Hepatocyte (in vitro differentiated cells): ENCODE data around the gene AP2A2. TPM values are rescaled to one million over a fixed set of nuclear protein-coding genes. Genes with fewer than 3 reads are reported as not detected.
"Not testable (repeated sequence)": the region's sequence is repeated elsewhere in the genome, so short reads cannot be mapped to it uniquely, and the experiment has no call there.

Source experiments
- DNase-seq: peaks from one replicate; pipeline ENCODE4 v3.0.0-alpha.2; 2016; ENCODE audit warnings: low spot score
- H2AFZ ChIP-seq: fragments of 200-600 bp; sonication (generic); 2 replicates; pipeline ENCODE4 v1.6.0; 2016; ENCODE audit warnings: antibody characterized with exemption, mild to moderate bottlenecking
- H3K27ac ChIP-seq: fragments of 200-600 bp; sonication (generic); 2 replicates; pipeline ENCODE4 v1.5.1; 2016; ENCODE audit warnings: mild to moderate bottlenecking
- H3K27me3 ChIP-seq: fragments of 200-600 bp; sonication (generic); 2 replicates; pipeline ENCODE4 v1.6.1; 2016
- H3K36me3 ChIP-seq: fragments of 200-600 bp; sonication (generic); replicated peaks from 2 replicates; pipeline ENCODE4 v1.5.1; 2016; ENCODE audit warnings: low read depth; ENCODE audit not compliant: insufficient read depth
- H3K4me1 ChIP-seq: fragments of 200-600 bp; sonication (generic); 2 replicates; pipeline ENCODE4 v1.5.1; 2016; ENCODE audit warnings: mild to moderate bottlenecking, moderate library complexity; ENCODE audit not compliant: insufficient read depth
- H3K4me2 ChIP-seq: fragments of 200-600 bp; sonication (generic); 2 replicates; pipeline ENCODE4 v1.6.0; 2016
- H3K4me3 ChIP-seq: fragments of 200-600 bp; sonication (generic); 2 replicates; pipeline ENCODE4 v1.5.1; 2016; ENCODE audit warnings: mild to moderate bottlenecking
- H3K79me2 ChIP-seq: fragments of 200-600 bp; sonication (generic); 2 replicates; pipeline ENCODE4 v1.6.0; 2017; ENCODE audit warnings: mild to moderate bottlenecking
- H3K9me2 ChIP-seq: fragments of 200-600 bp; sonication (generic); replicated peaks from 2 replicates; pipeline ENCODE4 v1.6.0; 2017; ENCODE audit warnings: mild to moderate bottlenecking; ENCODE audit not compliant: insufficient read depth
- H3K9me3 ChIP-seq: fragments of 200-600 bp; sonication (generic); 2 replicates; pipeline ENCODE4 v1.5.1; 2016; ENCODE audit warnings: low read depth, mild to moderate bottlenecking
- H4K20me1 ChIP-seq: fragments of 200-600 bp; sonication (generic); 2 replicates; pipeline ENCODE4 v1.6.0; 2016; ENCODE audit warnings: mild to moderate bottlenecking; ENCODE audit not compliant: insufficient read depth, poor library complexity, severe bottlenecking
- EZH2 ChIP-seq: fragments of 200-600 bp; sonication (generic); IDR thresholded peaks from 2 replicates; pipeline ENCODE4 v1.6.1; 2016; ENCODE audit warnings: antibody characterized with exemption, mild to moderate bottlenecking, borderline replicate concordance
- EZH2phosphoT487 ChIP-seq: fragments of 200-600 bp; sonication (generic); IDR thresholded peaks from one replicate; pipeline ENCODE4 v1.6.1; 2018; ENCODE audit warnings: antibody characterized with exemption, mild to moderate bottlenecking, low read depth, moderate library complexity; ENCODE audit not compliant: unreplicated experiment, severe bottlenecking
- WGBS: methylation state at CpG from one replicate; pipeline ENCODE4 v1.1.6; 2016; ENCODE audit warnings: low lambda C conversion rate; ENCODE audit errors: missing lambda C conversion rate; 5-methylcytosine and 5-hydroxymethylcytosine counted together
- polyA plus RNA-seq: library from polyadenylated mRNA; unstranded; fragments of >200 nt; fragmentation: Nextera tagmentation; extraction: Ambion mirVana; gene quantifications from 2 replicates; pipeline ENCODE4 v1.2.1, GENCODE V29; 2016
- total RNA-seq: library from RNA; depleted of rRNA; stranded (reverse); fragments of >200 nt; gene quantifications from 2 replicates; pipeline ENCODE4 v1.2.3, GENCODE V29; 2014
- TF ChIP-seq, protein P1 (sequence below): fragments of 200-600 bp; sonication (generic); IDR thresholded peaks from 2 replicates; pipeline ENCODE4 v1.5.1; 2016; ENCODE audit warnings: antibody characterized with exemption, mild to moderate bottlenecking; ENCODE audit not compliant: poor library complexity

Gene AP2A2
- total and polyA plus RNA-seq, 2 experiments from 2014 or later = 49.7 to 68.0 TPM

DNA sequence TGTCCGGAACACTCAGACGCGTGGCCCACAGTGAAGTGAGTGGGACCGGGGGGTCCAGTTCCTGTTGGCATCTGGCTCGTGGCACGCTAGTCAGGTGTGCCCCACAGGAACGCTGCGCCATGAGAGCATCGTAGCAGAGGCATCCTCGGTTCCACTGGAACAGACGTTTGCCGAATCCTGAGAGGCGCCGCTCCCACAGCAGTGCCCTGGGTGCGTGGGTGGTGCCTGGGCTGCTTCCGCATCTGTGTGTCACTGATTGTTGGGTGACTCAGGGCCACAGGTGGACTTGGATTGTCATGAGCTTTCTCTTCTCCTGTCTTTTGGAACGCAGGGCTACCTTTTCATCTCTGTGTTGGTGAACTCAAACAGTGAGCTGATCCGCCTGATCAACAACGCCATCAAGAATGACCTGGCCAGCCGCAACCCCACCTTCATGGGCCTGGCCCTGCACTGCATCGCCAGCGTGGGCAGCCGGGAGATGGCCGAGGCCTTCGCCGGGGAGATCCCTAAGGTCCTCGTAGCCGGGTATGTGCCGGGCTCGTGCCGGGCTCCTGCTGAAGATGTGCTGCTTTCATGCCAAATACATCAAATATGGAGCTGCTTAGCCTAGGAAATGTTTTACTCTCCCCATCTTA is 46.2 kb downstream of the AP2A2 start:
- H3K36me3 ChIP-seq = no peaks in the 10 kb centered on the region
- H3K27ac ChIP-seq = no peak overlapping the region
- H3K27me3 ChIP-seq = no peaks in the 10 kb centered on the region
- peaks cover 3% of the 10 kb centered on the region for H4K20me1 ChIP-seq
- H3K79me2 ChIP-seq = peaks cover 10% of the 10 kb centered on the region
- 94% methylated on average over 31 of the region's 31 CpGs for WGBS
- H3K4me2 ChIP-seq = no peak overlapping the region
- TF ChIP-seq EZH2 = no peak
- H3K9me3 ChIP-seq = no peaks in the 10 kb centered on the region
- H3K9me2 ChIP-seq = no peaks in the 10 kb centered on the region
- H3K4me1 ChIP-seq = no peaks in the 10 kb centered on the region
- no peak overlapping the region for H3K4me3 ChIP-seq
- no peak overlapping the region for H2AFZ ChIP-seq
- DNase-seq = no peak

DNA sequence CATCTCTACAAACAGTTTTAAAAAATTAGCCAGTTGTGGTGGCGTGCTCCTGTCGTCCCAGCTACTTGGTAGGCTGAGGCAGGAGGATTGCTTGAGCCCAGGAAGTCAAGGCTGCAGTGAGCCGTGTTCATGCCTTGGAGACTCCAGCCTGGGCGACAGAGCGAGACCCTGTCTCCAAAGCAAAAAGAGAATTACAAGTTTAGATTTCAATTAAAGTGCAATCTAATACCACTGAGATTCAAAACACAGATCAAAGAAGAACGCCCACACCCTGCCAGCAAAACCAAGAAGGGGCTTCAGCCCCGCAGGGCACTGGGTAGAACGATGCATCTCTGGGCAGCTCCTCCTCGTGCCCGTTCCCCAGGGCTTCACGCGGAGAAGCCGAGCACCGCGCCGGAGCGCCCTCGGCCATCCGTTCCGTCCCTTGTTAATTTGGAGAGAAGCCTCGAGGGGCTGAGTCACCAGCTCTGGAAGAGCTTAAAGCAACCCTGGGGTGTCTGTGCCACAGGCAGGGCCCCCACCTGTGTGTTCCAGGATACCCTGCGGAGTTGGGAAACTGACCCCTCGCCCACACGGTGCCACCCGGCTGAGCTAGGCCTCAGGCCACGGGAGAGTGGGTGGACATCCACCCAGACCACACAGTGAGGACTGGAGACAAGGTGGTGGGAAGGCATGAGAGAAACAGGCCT is 47.0 kb downstream of the AP2A2 start:
- H3K4me3 ChIP-seq = no peak overlapping the region
- H3K4me1 ChIP-seq = no peaks in the 10 kb centered on the region
- H3K27me3 ChIP-seq = no peaks in the 10 kb centered on the region
- H3K4me2 ChIP-seq = no peak overlapping the region
- H3K9me2 ChIP-seq = no peaks in the 10 kb centered on the region
- peaks cover 3% of the 10 kb centered on the region for H4K20me1 ChIP-seq
- 98% methylated on average over 26 of the region's 26 CpGs for WGBS
- H2AFZ ChIP-seq = no peak overlapping the region
- no peaks in the 10 kb centered on the region for H3K9me3 ChIP-seq
- peaks cover 7% of the 10 kb centered on the region for H3K79me2 ChIP-seq
- H3K36me3 ChIP-seq = no peaks in the 10 kb centered on the region
- TF ChIP-seq EZH2phosphoT487 = no peak
- no peak for TF ChIP-seq EZH2
- TF ChIP-seq, protein P1, sequence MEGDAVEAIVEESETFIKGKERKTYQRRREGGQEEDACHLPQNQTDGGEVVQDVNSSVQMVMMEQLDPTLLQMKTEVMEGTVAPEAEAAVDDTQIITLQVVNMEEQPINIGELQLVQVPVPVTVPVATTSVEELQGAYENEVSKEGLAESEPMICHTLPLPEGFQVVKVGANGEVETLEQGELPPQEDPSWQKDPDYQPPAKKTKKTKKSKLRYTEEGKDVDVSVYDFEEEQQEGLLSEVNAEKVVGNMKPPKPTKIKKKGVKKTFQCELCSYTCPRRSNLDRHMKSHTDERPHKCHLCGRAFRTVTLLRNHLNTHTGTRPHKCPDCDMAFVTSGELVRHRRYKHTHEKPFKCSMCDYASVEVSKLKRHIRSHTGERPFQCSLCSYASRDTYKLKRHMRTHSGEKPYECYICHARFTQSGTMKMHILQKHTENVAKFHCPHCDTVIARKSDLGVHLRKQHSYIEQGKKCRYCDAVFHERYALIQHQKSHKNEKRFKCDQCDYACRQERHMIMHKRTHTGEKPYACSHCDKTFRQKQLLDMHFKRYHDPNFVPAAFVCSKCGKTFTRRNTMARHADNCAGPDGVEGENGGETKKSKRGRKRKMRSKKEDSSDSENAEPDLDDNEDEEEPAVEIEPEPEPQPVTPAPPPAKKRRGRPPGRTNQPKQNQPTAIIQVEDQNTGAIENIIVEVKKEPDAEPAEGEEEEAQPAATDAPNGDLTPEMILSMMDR = no peak
- DNase-seq = no peak
- H3K27ac ChIP-seq = no peak overlapping the region

GRCh38 chr11:973237-973636 is 47.6 kb downstream of the AP2A2 start:
- Histone ChIP-seq H3K79me2 (peaks cover 2% of the 10 kb centered on the region), H4K20me1 (no peaks in the 10 kb centered on the region), H3K36me3 (no peaks in the 10 kb centered on the region), H2AFZ (no peak overlapping the region), H3K9me3 (no peaks in the 10 kb centered on the region), H3K4me3 (no peak overlapping the region), H3K9me2 (no peaks in the 10 kb centered on the region), H3K27ac (no peak overlapping the region), H3K27me3 (no peaks in the 10 kb centered on the region), H3K4me1 (no peaks in the 10 kb centered on the region), H3K4me2 (no peak overlapping the region)
- WGBS = 91% methylated on average over 11 of the region's 11 CpGs
- no peak for DNase-seq
- TF ChIP-seq EZH2phosphoT487 (no peak), EZH2 (no peak)
- TF ChIP-seq, protein P1 = no peak

DNA sequence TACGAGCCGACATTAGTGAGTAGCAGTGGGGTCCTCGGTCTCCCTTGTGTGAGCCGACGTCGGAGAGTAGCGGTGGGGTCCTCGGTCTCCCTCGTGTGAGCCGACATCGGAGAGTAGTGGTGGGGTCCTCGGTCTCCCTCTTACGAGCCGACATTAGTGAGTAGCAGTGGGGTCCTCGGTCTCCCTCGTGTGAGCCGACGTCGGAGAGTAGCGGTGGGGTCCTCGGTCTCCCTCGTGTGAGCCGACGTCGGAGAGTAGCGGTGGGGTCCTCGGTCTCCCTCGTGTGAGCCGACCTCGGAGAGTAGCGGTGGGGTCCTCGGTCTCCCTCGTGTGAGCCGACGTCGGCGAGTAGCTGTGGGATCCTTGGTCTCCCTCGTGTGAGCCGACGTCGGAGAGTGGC is 49.7 kb downstream of the AP2A2 start:
- not testable (repeated sequence) for H2AFZ ChIP-seq, H3K79me2 ChIP-seq, H3K36me3 ChIP-seq, H3K9me3 ChIP-seq, H3K27ac ChIP-seq, H4K20me1 ChIP-seq, H3K4me2 ChIP-seq, H3K4me3 ChIP-seq, H3K9me2 ChIP-seq, H3K27me3 ChIP-seq, H3K4me1 ChIP-seq, DNase-seq
- WGBS = 88% methylated on average over 17 of the region's 41 CpGs
